NCI-H748 (cell line): ENCODE measurements around the gene PAQR9.

ENCODE experiments used
- DNase-seq: peaks from one replicate; lab custom pipeline; 2025; ENCODE audit not compliant: unreplicated experiment; lab: John Stamatoyannopoulos, UW

The PAQR9 gene

DNA sequence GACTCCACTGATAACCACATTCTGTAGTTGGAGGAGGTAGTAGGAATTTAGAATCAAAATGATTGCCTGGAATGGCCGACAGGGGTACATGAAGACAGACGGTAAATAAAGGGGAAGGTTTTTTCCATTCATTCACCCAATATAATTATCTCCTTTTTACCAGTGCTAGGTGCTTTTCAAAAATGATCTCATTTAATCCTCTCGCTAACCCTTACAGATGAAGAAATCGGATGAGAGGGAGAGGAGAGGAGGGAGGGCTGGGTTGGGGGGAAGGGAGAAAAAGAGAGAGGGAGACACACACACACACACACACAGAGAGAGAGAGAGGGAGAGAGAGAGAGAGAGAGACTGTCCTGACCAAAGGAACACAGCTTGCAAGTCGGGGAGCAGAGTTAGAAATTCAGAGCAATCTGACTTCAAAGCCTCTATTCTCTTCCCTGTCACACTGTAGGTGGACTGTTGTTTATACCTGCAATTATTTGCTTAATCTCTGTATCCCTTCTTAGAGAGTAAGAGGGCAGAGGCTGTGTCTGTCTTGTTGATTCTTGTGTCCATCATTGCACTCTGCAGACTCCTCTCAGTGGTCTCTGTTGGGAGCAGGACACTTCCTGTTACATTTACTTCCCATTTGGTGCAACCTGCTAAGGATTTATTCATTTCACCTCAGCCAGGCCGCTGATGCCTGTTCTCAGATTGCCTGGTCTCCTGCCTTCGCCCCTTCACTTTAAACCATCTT is 18.7 kb upstream of the PAQR9 start:
- no peak for DNase-seq

DNA sequence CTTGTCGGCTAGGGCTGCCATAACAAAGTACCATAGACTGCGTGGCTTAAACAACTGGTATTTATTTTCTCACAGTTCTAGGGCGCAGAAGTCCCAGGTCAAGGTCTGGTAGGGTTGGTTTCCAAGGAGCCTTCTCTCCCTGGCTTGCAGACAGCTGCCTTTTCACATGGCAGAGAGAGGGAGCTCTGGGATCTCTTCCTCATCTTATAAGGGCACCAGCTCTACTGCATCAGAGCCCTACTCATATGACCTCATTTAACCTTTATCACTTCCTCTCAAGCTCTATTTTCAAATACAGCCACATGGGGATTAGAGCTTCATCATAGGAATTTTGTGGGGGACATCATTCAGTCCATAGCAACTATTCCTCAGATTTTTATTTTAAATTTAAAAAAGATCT is 17.6 kb upstream of the PAQR9 start:
- DNase-seq: no peak

DNA sequence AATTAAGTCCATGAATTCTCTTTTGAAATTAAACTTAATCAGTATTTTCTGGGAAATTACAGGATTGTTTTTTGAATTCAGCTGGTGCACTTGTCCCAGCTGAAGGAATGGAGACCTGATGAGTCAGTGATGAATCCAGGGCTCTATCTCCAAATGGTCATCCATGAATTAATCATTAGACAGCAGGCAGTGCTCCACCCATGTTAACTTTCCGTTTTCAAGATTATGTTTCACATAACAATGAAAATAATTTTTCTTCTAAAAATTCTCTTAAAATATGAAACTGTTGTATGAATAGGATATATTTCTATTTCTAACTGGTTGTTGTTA is 13.9 kb upstream of the PAQR9 start:
- DNase-seq: no peak

DNA sequence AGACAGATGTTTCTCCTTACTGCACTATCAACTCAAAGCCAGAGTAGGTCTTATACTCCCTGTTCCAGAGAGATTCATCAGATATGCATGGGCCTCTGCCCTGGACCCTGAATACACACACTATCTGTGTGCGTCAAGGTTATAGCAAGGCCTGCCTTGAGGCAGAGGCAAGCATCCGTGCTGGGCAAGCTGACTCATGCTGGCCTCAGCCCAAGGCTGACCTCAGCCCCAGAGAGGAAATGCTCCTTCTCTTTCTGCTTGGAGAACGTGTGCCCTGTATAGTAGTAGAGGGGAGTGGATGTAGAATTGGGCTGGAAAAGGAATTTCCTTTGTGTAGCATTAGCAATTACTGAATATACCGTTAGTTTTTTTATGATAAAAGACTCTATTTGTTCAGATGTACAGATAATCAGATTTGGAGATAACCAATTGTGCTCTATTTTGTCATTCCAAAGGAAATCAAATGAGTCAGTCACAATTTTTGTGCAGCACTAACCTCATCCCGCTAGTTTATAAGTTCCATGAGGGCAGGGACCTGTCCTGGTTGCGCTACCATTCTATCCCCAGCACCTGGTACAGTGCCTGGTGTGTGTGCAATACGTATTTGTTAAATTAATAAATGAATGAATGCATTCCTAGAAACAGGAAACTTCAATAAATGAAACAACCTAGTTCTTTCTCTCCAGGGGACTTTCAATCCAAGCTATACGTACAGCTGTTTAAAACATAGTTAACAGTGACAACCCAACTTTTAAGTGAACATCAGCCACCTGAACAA is 13.3 kb upstream of the PAQR9 start:
- no peak for DNase-seq

DNA sequence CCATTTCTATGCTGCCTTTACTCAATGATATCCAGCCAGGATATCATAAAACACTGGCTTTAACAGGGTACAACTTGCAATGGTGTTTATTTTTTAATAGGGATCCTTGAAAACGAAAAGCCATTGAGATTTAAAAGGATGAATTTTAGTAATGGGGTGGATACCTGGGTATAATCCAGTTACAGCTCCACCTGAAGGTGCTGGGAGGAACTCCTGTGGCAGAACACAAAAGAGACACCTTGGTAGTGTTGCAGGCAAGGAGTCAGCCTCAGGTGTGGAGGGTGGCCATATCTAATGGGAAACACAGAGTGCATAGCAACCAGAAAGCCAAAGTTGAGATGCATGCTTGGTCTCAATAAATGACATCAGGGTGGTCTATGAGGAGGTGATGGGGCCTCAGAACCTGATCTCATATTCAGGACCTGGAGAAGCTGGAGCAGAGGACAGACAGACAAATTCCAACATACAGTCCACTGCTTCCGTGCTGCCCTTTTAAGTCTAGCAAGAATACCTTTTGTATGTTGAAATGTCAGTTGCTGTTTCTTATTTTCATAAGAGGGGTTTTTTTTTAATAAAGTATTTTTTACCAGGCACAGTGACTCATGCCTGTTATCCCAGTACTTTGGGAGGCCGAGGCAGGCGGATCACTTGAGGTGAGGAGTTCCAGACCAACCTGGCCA is 12.0 kb upstream of the PAQR9 start:
- no peak for DNase-seq

DNA sequence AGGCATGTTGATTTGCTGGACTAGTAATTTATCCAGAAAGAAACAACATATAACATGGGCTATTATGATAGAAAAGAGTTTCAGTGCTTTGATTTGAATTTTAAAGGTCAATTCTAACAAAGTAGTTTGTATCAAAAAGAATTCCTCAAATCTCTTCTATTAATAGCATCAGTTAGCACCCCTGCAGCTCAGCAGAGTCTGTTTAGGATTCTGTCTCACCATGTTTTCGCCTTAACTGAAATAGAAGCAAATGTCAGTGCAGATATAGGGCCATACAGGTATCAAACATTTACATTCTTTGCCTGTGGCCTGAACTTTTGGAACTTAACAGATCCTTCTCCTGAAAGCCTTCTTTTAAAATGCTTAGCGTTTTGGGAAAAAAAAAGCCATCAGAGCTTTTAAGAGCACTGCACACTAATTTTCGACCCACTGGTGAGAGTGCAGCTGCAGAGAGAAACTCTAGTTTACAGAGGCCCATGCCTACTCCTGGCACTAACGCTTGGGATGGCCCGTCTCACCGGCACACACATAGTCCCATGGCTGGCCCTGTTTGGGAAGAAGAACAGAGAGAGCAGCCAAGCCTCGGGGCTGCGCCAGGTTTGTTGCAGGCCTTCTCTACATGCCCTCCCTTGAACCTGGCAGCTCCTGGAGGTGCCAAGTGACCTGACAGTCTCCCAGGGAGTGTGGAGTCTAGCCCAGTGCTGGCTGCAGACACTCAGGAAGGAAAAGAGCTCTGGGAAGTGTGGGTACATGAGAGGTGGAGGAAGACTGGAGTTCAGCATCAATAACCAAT is 9.9 kb upstream of the PAQR9 start:
- no peak for DNase-seq

DNA sequence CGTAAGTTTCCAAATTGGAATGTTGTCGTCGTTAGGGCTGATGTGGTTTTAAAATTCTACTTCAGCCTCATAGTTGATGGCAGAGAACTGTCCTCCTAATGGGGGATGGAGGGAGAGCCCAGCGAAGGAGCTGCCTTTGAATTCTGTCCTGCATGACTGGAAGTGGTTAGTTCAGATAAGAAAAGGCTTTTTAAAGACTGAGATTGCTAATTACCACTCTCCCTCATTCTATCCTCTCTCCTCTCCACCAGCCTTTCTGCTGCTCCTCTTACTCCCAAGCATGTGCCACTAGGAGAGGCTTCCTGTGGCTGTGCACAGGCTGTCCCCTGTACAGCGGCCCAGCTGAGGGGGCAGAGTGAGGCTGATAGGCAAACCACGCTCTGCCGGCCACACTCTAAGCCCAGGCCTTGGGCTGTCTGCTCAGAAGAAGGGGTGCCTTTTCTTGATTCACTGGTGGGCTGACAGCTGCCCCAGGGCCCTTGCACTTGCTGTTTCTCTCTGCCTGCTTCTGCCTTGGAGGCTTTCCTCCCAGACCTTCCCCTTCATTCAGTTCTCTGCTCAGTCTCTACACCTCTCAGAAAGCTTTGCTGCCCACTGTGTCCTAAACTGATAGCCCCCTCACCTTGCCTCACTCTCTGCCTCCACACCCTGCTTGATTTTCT is 8.7 kb upstream of the PAQR9 start:
- no peak for DNase-seq

DNA sequence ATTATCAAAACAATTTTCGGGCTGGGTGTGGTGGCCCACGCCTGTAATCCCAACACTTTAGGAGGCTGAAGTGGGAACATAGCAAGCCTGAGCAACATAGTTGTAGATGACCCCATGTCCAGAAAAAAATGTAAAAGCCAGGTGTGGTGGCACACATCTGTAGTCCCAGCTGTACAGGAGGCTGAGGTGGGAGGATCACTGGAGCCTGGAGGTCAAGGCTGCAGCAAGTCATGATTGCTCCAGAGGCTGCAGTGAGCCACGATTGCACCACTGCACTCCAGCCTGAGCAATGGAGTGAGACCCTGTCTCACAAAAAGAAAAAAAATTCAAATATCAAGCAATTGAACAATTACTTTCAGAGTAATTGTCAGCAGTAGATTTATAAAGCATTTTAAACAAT is 8.0 kb upstream of the PAQR9 start:
- DNase-seq: no peak

DNA sequence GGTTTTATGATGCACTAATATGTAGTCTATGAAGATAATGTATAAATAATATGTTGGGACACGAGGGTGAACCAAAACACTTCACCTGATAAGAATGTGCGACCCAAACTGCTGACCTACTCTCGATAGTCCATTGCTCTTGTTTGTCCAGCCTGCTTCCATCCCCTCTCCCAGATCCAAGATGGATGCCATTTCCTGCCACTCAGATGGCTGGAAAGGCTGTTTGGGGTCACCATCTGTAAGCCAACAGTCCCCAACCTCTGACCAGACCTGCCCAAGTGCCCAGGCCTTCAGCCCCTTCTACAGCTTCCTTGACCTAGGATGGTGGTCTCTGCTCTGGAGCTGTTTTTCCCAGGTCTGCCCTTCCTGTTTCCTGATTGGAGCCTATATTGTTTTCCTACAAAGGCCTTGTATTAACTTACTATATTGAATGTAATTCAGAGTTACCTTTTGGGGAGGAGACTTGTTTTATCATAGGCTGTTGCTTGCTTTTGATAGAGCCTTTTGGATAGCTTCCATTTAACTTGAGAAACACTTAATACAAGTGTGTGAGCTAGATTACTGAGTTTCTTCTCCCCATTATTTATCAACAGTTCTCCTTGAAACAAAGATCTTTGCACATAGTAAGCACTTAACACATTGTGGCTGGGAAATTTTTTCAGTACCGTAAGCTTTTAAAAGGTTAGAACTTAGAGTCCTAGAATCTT is 5.0 kb upstream of the PAQR9 start:
- DNase-seq: no peak

DNA sequence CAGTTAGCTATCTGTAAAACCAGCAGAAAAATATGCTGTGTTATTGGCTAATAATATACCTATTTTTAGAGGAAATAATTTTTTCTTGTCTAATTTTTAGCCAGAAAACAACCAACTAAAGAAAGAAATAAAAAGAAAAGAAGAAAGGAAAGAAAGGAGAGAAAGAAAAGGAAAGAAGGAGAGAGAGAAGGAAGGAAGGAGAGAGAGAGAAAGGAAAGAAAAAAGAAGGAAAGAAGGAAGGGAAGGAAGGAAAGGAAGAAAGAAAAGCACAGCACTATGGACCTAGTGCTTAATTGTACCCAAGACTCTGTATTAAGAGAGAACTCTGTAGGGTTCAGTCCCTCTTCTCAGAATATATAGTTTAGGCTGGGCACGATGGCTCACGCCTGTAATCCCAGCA is 3.3 kb upstream of the PAQR9 start:
- DNase-seq: no peak

DNA sequence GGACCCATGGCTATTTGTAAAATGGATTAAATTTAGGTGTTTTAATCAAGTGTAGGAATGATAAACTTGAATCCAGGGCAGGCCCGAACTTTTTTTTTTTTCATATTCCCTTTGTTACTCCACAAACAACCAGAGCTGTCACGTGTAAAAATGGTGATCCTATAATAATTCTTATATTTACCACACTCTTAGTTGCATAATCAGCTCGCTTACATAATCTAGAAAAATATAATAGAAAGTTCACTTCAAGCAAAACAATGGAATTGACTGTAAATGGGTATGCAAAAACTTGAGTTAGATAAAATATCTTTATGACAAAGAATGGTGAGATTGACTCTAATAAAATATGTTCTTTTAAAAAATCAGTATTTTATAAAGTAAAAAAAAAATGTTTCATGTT is 2.1 kb upstream of the PAQR9 start:
- no peak for DNase-seq

DNA sequence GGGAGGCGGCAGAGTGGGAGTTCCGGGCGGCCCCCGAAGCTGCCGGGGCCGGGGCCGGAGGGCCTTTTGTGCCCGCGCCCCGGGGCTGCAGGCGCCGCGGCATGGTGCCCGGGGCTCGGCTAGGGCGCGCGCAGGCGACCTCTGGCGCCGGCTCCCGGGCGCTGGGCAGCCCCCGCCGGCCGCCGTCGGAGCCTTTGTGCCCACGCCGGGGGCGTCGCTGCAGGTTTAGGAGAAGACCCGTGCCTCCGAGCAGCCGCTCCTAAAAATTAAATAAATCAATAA is 299 bp downstream of the PAQR9 start:
- peak; percentile 64 for DNase-seq

DNA sequence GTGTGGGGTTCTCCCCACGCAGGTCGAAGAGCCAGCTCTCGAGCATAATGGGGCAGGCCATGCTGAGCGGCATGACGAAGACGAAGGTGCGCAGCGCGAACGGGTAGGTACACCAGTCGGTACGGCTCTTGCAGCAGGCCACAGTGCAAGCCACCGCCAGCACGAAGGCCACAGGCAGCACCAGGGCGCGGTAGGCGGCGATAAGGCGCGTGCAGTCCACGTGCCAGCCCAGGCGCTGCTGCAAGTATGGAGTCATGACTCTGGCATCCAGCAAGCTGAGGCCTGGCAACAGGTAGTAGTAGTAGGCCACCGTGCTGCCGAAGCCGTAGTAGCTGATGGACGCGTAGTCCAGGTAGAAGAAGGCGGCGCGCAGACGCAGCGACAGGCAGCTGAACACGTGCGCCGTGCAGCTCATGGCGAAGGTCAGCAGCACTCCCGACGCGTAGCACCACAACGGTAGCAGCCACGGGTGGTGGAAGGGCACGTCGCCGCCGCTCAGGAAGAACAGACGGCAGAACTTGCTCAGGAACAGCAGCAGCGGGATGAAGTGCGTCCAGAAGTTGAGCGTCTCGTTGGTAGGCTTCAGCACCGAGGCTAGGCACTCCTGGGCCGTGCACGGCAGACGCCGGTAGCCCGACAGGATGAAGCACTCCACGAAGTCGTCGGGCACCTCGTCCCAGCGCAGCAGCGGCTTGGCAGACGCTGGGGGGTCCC is 797 bp downstream of the PAQR9 start:
- peak; percentile 34 for DNase-seq

DNA sequence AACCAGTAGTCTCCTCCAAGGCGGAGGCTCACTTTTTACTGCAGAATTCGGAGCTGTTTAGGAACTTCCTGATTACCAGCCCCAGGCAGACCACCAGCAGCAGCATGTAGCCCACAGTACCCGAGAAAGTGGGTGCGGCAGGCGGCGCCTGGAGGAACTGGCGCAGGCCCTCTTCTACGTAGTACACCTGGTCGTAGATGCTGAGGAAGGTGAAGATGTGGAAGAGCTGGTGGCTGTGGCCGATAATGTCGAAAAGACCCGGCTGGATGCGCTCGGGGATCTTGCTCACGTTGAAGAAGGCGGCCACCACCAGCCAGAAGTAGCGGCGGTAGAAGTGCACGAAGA is 1.3 kb downstream of the PAQR9 start:
- DNase-seq: no peak

DNA sequence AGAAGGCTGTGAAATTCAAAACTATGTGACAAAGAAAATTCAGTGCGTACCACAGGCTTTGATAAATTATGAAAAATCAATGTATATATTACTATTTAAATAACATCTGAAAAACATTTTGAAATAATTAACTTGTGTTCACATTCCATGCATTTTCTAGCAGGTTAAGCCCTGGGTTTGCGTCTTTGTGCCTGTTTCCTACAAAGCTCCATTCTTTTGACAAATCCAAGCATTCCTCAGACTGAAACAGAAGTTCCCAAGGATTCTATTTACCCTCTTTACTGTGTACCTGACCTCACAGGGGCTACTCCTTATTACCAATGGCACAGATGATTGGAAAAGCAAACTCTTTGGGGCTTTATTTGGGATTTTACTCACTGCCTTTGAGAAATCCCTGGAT is 1.9 kb downstream of the PAQR9 start:
- DNase-seq: no peak

DNA sequence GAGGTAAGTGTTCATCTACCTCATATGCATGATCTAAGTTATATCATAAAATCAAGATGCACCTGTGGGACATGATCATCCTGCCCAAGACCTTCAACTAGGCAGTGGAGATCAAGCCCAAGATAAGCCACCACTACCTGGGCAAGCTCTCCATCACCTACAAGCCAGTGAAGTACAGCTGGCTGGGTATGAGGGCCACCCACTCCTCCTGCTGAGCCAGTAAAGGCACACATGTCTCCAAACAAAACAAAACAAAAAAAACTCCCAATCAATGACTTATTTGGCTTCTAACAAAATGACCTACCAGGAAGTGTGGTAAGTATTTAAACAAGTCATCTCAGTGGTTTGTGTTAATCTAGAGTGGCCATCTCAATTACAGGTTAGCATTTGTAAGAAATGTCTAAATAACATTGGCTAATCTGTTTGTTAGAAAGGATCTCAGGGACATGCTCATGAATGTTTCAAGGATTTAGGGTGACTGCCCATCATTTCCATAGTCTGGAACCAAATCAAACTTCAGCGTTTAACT is 3.1 kb downstream of the PAQR9 start:
- DNase-seq: no peak

DNA sequence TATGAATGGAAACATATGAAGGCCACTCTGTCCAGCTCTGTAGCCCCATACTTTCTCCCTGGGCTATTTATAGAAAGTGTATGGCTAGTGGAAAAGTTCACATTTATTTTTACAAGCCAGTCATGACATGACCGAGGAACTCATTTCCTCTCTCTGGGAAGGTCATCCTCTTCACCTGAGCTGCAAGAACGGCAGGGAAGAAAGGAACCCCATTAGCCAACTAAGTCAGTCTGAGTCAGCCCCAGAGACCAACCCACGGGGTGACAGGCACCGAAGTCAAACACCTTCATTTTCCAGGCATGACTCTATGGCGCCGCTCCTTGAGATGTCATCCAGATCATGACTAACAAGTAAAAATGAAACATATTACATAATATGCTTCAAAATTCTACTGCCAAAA is 4.8 kb downstream of the PAQR9 start:
- DNase-seq: no peak

DNA sequence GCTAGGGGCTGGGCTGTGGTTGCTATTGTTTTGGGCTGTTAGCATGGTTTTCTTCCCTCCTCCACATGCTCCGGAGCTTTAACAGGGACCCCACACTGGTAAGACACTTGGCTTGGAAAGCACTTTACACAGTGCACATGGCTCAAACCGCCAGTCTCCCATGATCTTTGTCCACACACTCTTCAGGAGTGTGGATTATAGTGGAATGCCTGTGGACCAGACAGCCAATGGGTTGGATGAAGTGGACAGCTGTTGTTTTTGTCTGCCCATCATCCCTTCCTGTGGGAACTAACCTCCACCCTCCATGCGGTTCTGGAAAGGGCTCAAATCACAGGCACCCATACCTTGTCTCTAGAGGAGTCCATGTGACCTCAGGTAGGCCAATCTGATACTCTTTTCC is 10.0 kb downstream of the PAQR9 start:
- no peak for DNase-seq

DNA sequence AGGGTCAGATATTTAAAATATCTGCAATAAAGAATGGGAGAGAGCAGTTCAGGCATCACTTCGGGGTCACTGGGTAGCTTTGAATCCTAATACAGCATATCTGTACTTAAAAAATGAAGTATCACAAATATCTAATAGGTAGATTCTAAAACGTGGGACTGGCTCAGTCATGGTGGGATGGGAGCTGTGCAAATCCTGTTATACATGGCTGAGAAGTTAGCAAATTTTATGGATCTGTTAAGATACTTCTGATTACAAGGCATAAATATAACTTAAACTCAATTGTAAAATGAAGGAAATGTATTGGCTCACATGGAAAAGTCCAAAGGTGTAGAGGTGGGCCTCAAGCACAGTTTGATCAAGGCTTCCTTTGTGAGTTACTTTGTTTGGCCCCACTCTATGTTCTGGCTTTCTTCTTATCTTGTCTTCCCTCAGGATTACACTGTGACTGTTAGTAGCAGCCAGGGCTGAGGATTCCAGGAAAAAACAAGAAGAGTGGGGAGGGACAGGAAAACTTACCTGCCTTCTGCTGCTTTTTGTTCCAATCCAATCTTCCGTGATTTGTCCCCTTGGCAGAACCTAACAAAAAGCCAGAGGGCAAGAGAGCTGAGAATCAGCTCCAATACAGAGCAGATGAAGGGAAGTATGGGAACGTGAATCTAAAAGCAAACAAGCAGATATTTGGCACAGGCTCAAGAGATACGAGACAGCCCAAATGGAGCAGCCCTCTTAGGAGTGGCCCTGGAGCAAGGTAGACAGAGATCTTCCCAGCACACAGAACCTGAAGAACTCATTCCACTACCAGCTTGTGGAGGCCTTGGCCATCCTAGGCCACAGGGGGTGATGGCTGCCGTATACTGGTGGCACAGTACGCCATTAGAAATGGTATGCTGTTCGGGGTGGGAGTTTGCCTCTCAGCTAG is 10.9 kb downstream of the PAQR9 start:
- DNase-seq: no peak
